ENCODE measurements around the gene ZBTB44. TPM values are rescaled to one million over a fixed set of nuclear protein-coding genes. Genes with fewer than 3 reads are reported as not detected.

Gene ZBTB44
- total RNA-seq, 2 donors from 2014 or later: 26.1 to 35.5 TPM

- H3K27me3 ChIP-seq: no peaks in the 10 kb centered on the region
- H3K36me3 ChIP-seq: no peaks in the 10 kb centered on the region
- H3K4me1 ChIP-seq: no peaks in the 10 kb centered on the region
- H3K27ac ChIP-seq: no peak overlapping the region
- H3K9ac ChIP-seq (ENCODE audit: low read depth in 2 of 2, low read length in 2 of 2): no peak overlapping the region
- H3K4me3 ChIP-seq: no peak overlapping the region
- H3K9me3 ChIP-seq: no peaks in the 10 kb centered on the region
- TF ChIP-seq CTCF (IDR thresholded peaks at IDR 0.05): no peak
- DNase-seq: no peak
- intact Hi-C loops (cut with DNase I): no loop called here
Observed at GRCh38 chr11:130223291-130223971, 91.3 kb downstream of the ZBTB44 start.

- Histone ChIP-seq H3K9me3 (no peaks in the 10 kb centered on the region), H3K9ac (ENCODE audit: low read depth in 2 of 2, low read length in 2 of 2) (no peak overlapping the region), H3K4me1 (no peaks in the 10 kb centered on the region), H3K4me3 (no peak overlapping the region), H3K27ac (no peak overlapping the region), H3K36me3 (no peaks in the 10 kb centered on the region), H3K27me3 (no peaks in the 10 kb centered on the region)
- no peak for TF ChIP-seq CTCF (IDR thresholded peaks at IDR 0.05)
- intact Hi-C loops (cut with DNase I): no loop called here
- DNase-seq: no peak
Observed at GRCh38 chr11:130220311-130221035, 94.2 kb downstream of the ZBTB44 start.

GRCh38 chr11:130219148-130219547, 95.6 kb downstream of the ZBTB44 start:
- Histone ChIP-seq H3K9me3 (no peaks in the 10 kb centered on the region), H3K27ac (no peak overlapping the region), H3K9ac (ENCODE audit: low read depth in 2 of 2, low read length in 2 of 2) (no peak overlapping the region), H3K4me1 (no peaks in the 10 kb centered on the region), H3K27me3 (no peaks in the 10 kb centered on the region), H3K36me3 (no peaks in the 10 kb centered on the region), H3K4me3 (no peak overlapping the region)
- TF ChIP-seq CTCF (IDR thresholded peaks at IDR 0.05): no peak
- intact Hi-C loops (cut with DNase I): loop anchor here (10.0 kb wide), 1 partner anchor 696 kb away; the partner anchor contains the start of gene SNX19
- no peak for DNase-seq

GRCh38 chr11:130218501-130219070, 96.1 kb downstream of the ZBTB44 start:
- no peak overlapping the region for H3K4me3 ChIP-seq
- H3K27me3 ChIP-seq: no peaks in the 10 kb centered on the region
- no peak overlapping the region for H3K9ac ChIP-seq (ENCODE audit: low read depth in 2 of 2, low read length in 2 of 2)
- no peaks in the 10 kb centered on the region for H3K36me3 ChIP-seq
- DNase-seq: no peak
- H3K4me1 ChIP-seq: no peaks in the 10 kb centered on the region
- H3K9me3 ChIP-seq: no peaks in the 10 kb centered on the region
- intact Hi-C loops (cut with DNase I): loop anchor here (10.0 kb wide), 1 partner anchor 696 kb away; the partner anchor contains the start of gene SNX19
- H3K27ac ChIP-seq: no peak overlapping the region
- TF ChIP-seq CTCF (IDR thresholded peaks at IDR 0.05): no peak

- no peak for DNase-seq
- no peaks in the 10 kb centered on the region for H3K27me3 ChIP-seq
- TF ChIP-seq CTCF (IDR thresholded peaks at IDR 0.05): no peak
- H3K9ac ChIP-seq (ENCODE audit: low read depth in 2 of 2, low read length in 2 of 2): no peak overlapping the region
- H3K4me3 ChIP-seq: no peak overlapping the region
- H3K4me1 ChIP-seq: no peaks in the 10 kb centered on the region
- intact Hi-C loops (cut with DNase I): loop anchor here (10.0 kb wide), 1 partner anchor 697 kb away; the partner anchor contains the start of gene SNX19
- no peaks in the 10 kb centered on the region for H3K36me3 ChIP-seq
- no peak overlapping the region for H3K27ac ChIP-seq
- no peaks in the 10 kb centered on the region for H3K9me3 ChIP-seq
Observed at GRCh38 chr11:130217133-130218031, 97.3 kb downstream of the ZBTB44 start.

All from colonic mucosa (tissue), 4 donors.